ENCODE results near the gene AADAT. TPM values are rescaled to one million over a fixed set of nuclear protein-coding genes. Genes with fewer than 3 reads are reported as not detected.

Gene AADAT
- total RNA-seq, 1 donor from 2014 or later = 24.2 TPM

GRCh38 chr4:170110285-170110672 lies 20.5 kb upstream of the AADAT start:
- Histone ChIP-seq H3K9ac (no peak overlapping the region), H3F3A (ENCODE audit: low read depth) (peaks cover 6% of the 10 kb centered on the region), H3K4me2 (peak overlapping the region; percentile 67), H2AFZ (replicated peaks) (peak overlapping the region; percentile 5), H4K20me1 (ENCODE audit: low read depth) (no peaks in the 10 kb centered on the region), H3K27ac (no peak overlapping the region), H3K4me3 (no peak overlapping the region), H3K9me3 (ENCODE audit: low read depth) (no peaks in the 10 kb centered on the region), H3K36me3 (no peaks in the 10 kb centered on the region), H3K4me1 (peaks cover 32% of the 10 kb centered on the region), H3K79me2 (ENCODE audit: low read depth) (no peaks in the 10 kb centered on the region), H3K27me3 (no peaks in the 10 kb centered on the region)
- Mint-ChIP-seq H3K27ac (peak overlapping the region; percentile 13), H3K36me3 (no peaks in the 10 kb centered on the region), H3K4me1 (peaks cover 27% of the 10 kb centered on the region), H3K9me3 (no peaks in the 10 kb centered on the region), H3K27me3 (ENCODE audit: insufficient read depth, low read depth) (peaks cover 2% of the 10 kb centered on the region), H3K4me3 (peak overlapping the region; percentile 10)
- TF ChIP-seq EZH2 (IDR thresholded peaks at IDR 0.05) (no peak), EZH2phosphoT487 (IDR thresholded peaks at IDR 0.05) (no peak), CTCF (IDR thresholded peaks at IDR 0.05) (no peak)
- DNase-seq (ENCODE audit: low spot score) = peak; percentile 30

- peaks cover 32% of the 10 kb centered on the region for H3K4me1 ChIP-seq
- Mint-ChIP-seq H3K9me3 (no peaks in the 10 kb centered on the region), H3K27ac (peak overlapping the region; percentile 13), H3K36me3 (no peaks in the 10 kb centered on the region), H3K4me3 (peak overlapping the region; percentile 10), H3K27me3 (ENCODE audit: insufficient read depth, low read depth) (peaks cover 2% of the 10 kb centered on the region), H3K4me1 (peaks cover 27% of the 10 kb centered on the region)
- H3K9me3 ChIP-seq (ENCODE audit: low read depth) = no peaks in the 10 kb centered on the region
- no peak overlapping the region for H3K4me3 ChIP-seq
- DNase-seq (ENCODE audit: low spot score) = peak; percentile 41
- H3K36me3 ChIP-seq = no peaks in the 10 kb centered on the region
- no peak overlapping the region for H2AFZ ChIP-seq (replicated peaks)
- no peaks in the 10 kb centered on the region for H3K27me3 ChIP-seq
- H3K27ac ChIP-seq = no peak overlapping the region
- peaks cover 6% of the 10 kb centered on the region for H3F3A ChIP-seq (ENCODE audit: low read depth)
- no peaks in the 10 kb centered on the region for H3K79me2 ChIP-seq (ENCODE audit: low read depth)
- TF ChIP-seq CTCF (IDR thresholded peaks at IDR 0.05) = no peak
- TF ChIP-seq EZH2phosphoT487 (IDR thresholded peaks at IDR 0.05) = no peak
- TF ChIP-seq EZH2 (IDR thresholded peaks at IDR 0.05) = no peak
- H4K20me1 ChIP-seq (ENCODE audit: low read depth) = no peaks in the 10 kb centered on the region
- H3K9ac ChIP-seq = no peak overlapping the region
- peak overlapping the region; percentile 67 for H3K4me2 ChIP-seq
Measured at GRCh38 chr4:170109586-170110284, 20.0 kb upstream of the AADAT start.

- Histone ChIP-seq H3K4me1 (peaks cover 32% of the 10 kb centered on the region), H3K36me3 (no peaks in the 10 kb centered on the region), H4K20me1 (ENCODE audit: low read depth) (no peaks in the 10 kb centered on the region), H3K79me2 (ENCODE audit: low read depth) (no peaks in the 10 kb centered on the region), H2AFZ (replicated peaks) (no peak overlapping the region), H3K27me3 (no peaks in the 10 kb centered on the region), H3K27ac (no peak overlapping the region), H3K9ac (no peak overlapping the region), H3K9me3 (ENCODE audit: low read depth) (no peaks in the 10 kb centered on the region), H3K4me2 (no peak overlapping the region), H3K4me3 (no peak overlapping the region), H3F3A (ENCODE audit: low read depth) (peaks cover 6% of the 10 kb centered on the region)
- DNase-seq (ENCODE audit: low spot score) = no peak
- Mint-ChIP-seq H3K4me1 (peaks cover 27% of the 10 kb centered on the region), H3K36me3 (no peaks in the 10 kb centered on the region), H3K9me3 (no peaks in the 10 kb centered on the region), H3K4me3 (no peak overlapping the region), H3K27me3 (ENCODE audit: insufficient read depth, low read depth) (peaks cover 2% of the 10 kb centered on the region), H3K27ac (no peak overlapping the region)
- TF ChIP-seq EZH2phosphoT487 (IDR thresholded peaks at IDR 0.05) (no peak), EZH2 (IDR thresholded peaks at IDR 0.05) (no peak), CTCF (IDR thresholded peaks at IDR 0.05) (no peak)
Measured at GRCh38 chr4:170106900-170107299, 17.1 kb upstream of the AADAT start.
